GM12878 (cell line): ENCODE results near the gene CA10. TPM values are rescaled to one million over a fixed set of nuclear protein-coding genes. Genes with fewer than 3 reads are reported as not detected.

Source experiments
- ATF3 ChIP-seq: IDR thresholded peaks from 2 replicates; pipeline ENCODE4 v1.6.1; 2011; ENCODE audit warnings: low read depth, mild to moderate bottlenecking, low read length, moderate library complexity, borderline replicate concordance; ENCODE audit errors: extremely low read depth
- BCLAF1 ChIP-seq: fragments of 450-650 bp; IDR thresholded peaks from 2 replicates; pipeline ENCODE4 v1.6.1; 2017; ENCODE audit warnings: antibody characterized with exemption, mild to moderate bottlenecking, moderate library complexity
- E2F4 ChIP-seq: IDR thresholded peaks from 2 replicates; pipeline ENCODE4 v1.6.1; 2012; ENCODE audit warnings: low read depth, low read length, improper control_type of control experiment
- MYB ChIP-seq: fragments of 150-350 bp; IDR thresholded peaks from 2 replicates; pipeline ENCODE4 v1.6.1; 2014; ENCODE audit warnings: mild to moderate bottlenecking, low read depth, low read length, borderline replicate concordance
- NKRF ChIP-seq: fragments of 450-650 bp; conservative IDR thresholded peaks from 2 replicates; pipeline ENCODE4 v1.6.1; 2017; ENCODE audit warnings: mild to moderate bottlenecking, moderate library complexity
- PBX3 ChIP-seq: IDR thresholded peaks from 2 replicates; pipeline ENCODE4 v1.6.1; 2011; ENCODE audit warnings: mild to moderate bottlenecking, low read depth, low read length, moderate library complexity; ENCODE audit not compliant: insufficient replicate concordance
- RUNX3 ChIP-seq: IDR thresholded peaks from 2 replicates; pipeline ENCODE4 v1.6.1; 2012; ENCODE audit warnings: low read length, inconsistent platforms
- SMAD1 ChIP-seq: fragments of 450-650 bp; IDR thresholded peaks from 2 replicates; pipeline ENCODE4 v1.6.1; 2018; ENCODE audit warnings: mild to moderate bottlenecking, low read depth; ENCODE audit not compliant: partially characterized antibody
- YBX1 ChIP-seq: fragments of 450-650 bp; IDR thresholded peaks from 2 replicates; pipeline ENCODE4 v1.6.1; 2016; ENCODE audit warnings: antibody characterized with exemption
- ZNF217 ChIP-seq: fragments of 450-650 bp; IDR thresholded peaks from 2 replicates; pipeline ENCODE4 v1.6.1; 2017; ENCODE audit warnings: antibody characterized with exemption, mild to moderate bottlenecking
- ZSCAN29 ChIP-seq: fragments of 450-650 bp; IDR thresholded peaks from 2 replicates; pipeline ENCODE4 v1.6.1; 2017; ENCODE audit warnings: mild to moderate bottlenecking, moderate library complexity
- polyA plus RNA-seq, 11 experiments: library from polyadenylated mRNA; depleted of rRNA in 4 of 11; unstranded in 6 of 11; stranded (reverse) in 5 of 11; fragments of >200 nt; fragmentation: Nextera tagmentation in 4 of 11; fragmentation: Illumina TruSeq in 1 of 11; extraction: Ambion mirVana in 4 of 11; extraction: Trizol in 1 of 11; gene quantifications; 1 replicate in 1 of 11; 2 replicates in 10 of 11; pipeline versions ENCODE4 v1.2.1 to v1.2.3, GENCODE V29; 2011 to 2016; ENCODE audit warnings: inconsistent platforms in 2 of 11, missing spikeins in 2 of 11, low read depth in 1 of 11
- total RNA-seq, 4 experiments: library from RNA; depleted of rRNA in 3 of 4; stranded (reverse); fragments of >200 nt in 3 of 4; fragmentation: Illumina TruSeq in 1 of 4; extraction: Trizol in 1 of 4; gene quantifications; 2 replicates each; pipeline versions ENCODE4 v1.2.1 to v1.2.3, GENCODE V29; 2013 to 2021

The CA10 gene
- total and polyA plus RNA-seq, 10 of the 15 experiments (the other 5 are each of a cell fraction or from before 2014, with no cell fraction given), result not detected

GRCh38 chr17:51901242-51901641 lies 257.3 kb downstream of the CA10 start (continued):
- TF ChIP-seq NKRF (no peak), BCLAF1 (no peak), ATF3 (no peak), PBX3 (no peak), RUNX3 (no peak), ZNF217 (no peak), E2F4 (no peak), MYB (no peak), SMAD1 (no peak), YBX1 (no peak), ZSCAN29 (no peak)
